SJSA1 (cell line): Measurements from ENCODE around the gene GRK2. TPM values are rescaled to one million over a fixed set of nuclear protein-coding genes. Genes with fewer than 3 reads are reported as not detected.

Experiments
- DNase-seq, 2 experiments: peaks; one replicate each; pipeline ENCODE4 v3.0.0-alpha.2; 2015 to 2020; ENCODE audit warnings: low spot score in 2 of 2, low read depth in 1 of 2
- H3K27ac ChIP-seq: fragments of 250-450 bp; sonication (Bioruptor Pico); 2 replicates; pipeline ENCODE4 v1.5.1; 2020; ENCODE audit warnings: mild to moderate bottlenecking, moderate library complexity
- H3K27me3 ChIP-seq: fragments of 250-450 bp; sonication (Bioruptor Pico); replicated peaks from 2 replicates; pipeline ENCODE4 v1.5.1; 2020; ENCODE audit warnings: mild to moderate bottlenecking, moderate library complexity
- H3K36me3 ChIP-seq: fragments of 250-450 bp; sonication (Bioruptor Pico); 2 replicates; pipeline ENCODE4 v1.5.1; 2020; ENCODE audit warnings: mild to moderate bottlenecking
- H3K4me1 ChIP-seq: fragments of 250-450 bp; sonication (Bioruptor Pico); replicated peaks from 2 replicates; pipeline ENCODE4 v1.6.1; 2021; ENCODE audit warnings: mild to moderate bottlenecking
- H3K4me3 ChIP-seq: fragments of 250-450 bp; sonication (Bioruptor Pico); 2 replicates; pipeline ENCODE4 v1.5.1; 2020; ENCODE audit warnings: mild to moderate bottlenecking
- H3K9me3 ChIP-seq: fragments of 250-450 bp; sonication (Bioruptor Pico); replicated peaks from 2 replicates; pipeline ENCODE4 v1.5.1; 2020; ENCODE audit warnings: mild to moderate bottlenecking
- total RNA-seq: library from RNA; depleted of rRNA; stranded (reverse); fragments of >200 nt; shearing (Covaris generic); gene quantifications from 2 replicates; pipeline ENCODE4 v1.2.3, GENCODE V29; 2014

Gene GRK2
- total RNA-seq, 1 experiment from 2014 or later, result 138 TPM

DNA sequence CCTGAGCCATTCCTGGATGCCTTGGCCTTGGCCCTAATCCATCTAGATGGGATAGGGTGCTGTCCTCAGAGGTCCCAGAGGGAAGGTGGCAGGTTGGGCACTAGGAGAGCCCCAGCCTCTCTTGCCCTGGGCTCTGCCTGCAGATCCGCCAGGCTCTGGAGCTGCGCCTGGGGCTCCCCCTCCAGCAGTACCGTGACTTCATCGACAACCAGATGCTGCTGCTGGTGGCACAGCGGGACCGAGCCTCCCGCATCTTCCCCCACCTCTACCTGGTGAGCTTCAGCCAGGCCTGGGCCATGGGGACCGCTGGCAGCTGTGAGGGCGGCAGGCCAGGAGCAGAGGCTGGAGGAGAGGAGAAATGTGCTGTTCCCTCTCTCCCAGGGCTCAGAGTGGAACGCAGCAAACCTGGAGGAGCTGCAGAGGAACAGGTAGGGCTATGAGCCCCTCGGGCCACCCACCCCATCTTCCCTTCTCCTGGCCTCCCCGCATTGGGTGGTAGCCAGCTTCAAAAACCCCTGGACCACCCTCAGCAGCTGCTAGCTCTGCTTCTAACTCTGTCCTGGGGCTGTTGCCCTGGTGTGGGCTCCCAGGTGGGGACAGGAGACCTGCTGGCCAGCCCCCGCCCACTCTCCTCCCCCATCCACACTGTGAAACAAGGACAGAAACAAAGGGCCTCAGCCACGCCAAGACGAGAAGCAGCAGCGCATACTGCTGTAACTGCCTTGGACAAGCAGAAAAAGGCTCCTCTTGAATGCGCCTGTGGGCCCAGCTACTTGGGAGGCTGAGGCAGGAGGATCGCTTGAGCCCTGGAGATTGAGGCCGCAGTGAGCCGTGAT is 42.0 kb downstream of the GRK2 start:
- no peaks in the 10 kb centered on the region for H3K9me3 ChIP-seq
- DNase-seq, result no peak
- no peaks in the 10 kb centered on the region for H3K27me3 ChIP-seq
- no peak overlapping the region for H3K4me3 ChIP-seq
- H3K4me1 ChIP-seq, result peaks cover 15% of the 10 kb centered on the region
- peaks cover 59% of the 10 kb centered on the region for H3K36me3 ChIP-seq
- no peak overlapping the region for H3K27ac ChIP-seq

DNA sequence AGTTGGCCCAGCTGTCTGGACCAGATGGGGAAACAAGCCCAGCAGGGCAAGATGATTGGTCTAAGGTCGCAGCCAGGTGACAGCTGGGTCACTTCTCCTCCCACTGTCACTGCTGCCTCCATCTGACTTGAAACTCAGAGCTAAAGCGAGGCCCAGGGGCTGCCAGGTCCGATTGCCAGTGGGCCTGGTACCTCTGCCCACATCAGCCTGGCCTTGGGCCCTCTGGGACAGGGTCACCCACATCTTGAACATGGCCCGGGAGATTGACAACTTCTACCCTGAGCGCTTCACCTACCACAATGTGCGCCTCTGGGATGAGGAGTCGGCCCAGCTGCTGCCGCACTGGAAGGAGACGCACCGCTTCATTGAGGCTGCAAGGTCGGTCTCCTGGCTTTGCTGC is 42.9 kb downstream of the GRK2 start:
- no peak for DNase-seq
- Histone ChIP-seq H3K36me3 (peaks cover 52% of the 10 kb centered on the region), H3K9me3 (no peaks in the 10 kb centered on the region), H3K4me3 (no peak overlapping the region), H3K27me3 (no peaks in the 10 kb centered on the region), H3K27ac (no peak overlapping the region), H3K4me1 (peaks cover 7% of the 10 kb centered on the region)

DNA sequence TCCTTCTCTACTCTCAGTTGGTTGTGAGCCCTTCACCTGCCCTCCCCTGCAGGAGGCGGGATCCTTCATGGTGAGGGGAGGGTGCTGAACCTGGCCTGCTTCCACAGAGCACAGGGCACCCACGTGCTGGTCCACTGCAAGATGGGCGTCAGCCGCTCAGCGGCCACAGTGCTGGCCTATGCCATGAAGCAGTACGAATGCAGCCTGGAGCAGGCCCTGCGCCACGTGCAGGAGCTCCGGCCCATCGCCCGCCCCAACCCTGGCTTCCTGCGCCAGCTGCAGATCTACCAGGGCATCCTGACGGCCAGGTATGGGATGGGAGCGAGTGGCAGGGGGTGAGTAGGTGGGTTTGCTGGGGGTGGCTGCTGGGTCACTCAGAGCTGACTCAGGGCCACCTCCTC is 43.4 kb downstream of the GRK2 start:
- H3K27ac ChIP-seq, result no peak overlapping the region
- no peak overlapping the region for H3K4me3 ChIP-seq
- H3K4me1 ChIP-seq, result peaks cover 2% of the 10 kb centered on the region
- no peaks in the 10 kb centered on the region for H3K27me3 ChIP-seq
- H3K9me3 ChIP-seq, result no peaks in the 10 kb centered on the region
- peaks cover 52% of the 10 kb centered on the region for H3K36me3 ChIP-seq
- no peak for DNase-seq

DNA sequence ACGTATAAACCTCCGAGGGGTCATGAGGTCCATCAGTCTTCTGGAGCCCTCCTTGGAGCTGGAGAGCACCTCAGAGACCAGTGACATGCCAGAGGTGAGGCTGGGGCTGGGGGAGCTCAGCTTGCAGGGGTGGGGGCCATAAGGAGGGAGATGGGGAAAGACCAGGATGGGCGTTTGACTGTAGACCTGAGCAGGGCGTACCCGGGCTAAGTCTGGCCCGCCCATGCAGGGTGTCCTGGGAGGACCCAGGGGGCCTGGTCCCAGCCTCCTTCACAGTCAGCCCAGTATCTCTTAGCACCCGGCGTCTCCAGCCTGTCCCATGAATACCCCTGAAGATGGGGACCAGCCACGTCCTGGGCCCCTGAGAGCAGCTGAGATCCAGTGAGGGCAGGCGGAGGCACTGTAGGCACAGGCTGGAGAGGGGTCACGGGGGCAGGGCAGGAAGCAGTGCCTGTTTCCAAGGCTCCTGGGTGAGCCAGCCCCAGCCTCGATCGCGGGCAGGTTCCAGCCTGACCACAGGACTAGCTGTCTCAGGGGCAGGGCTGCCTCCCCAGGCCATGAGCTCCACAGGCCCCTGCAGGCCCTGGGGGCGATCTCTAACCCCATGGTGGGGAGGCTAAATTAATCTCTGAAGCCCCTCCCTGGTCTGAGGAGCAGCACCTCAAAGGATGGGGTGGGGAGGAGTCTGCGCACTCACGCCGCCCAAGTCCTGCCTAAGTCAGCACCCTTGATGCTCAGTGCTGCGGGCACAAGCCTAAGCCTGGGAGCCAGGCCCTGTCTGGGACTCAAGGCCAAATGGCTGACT is 44.2 kb downstream of the GRK2 start:
- H3K36me3 ChIP-seq, result peaks cover 52% of the 10 kb centered on the region
- no peak overlapping the region for H3K27ac ChIP-seq
- H3K27me3 ChIP-seq, result no peaks in the 10 kb centered on the region
- H3K4me3 ChIP-seq, result no peak overlapping the region
- no peaks in the 10 kb centered on the region for H3K9me3 ChIP-seq
- no peaks in the 10 kb centered on the region for H3K4me1 ChIP-seq
- no peak for DNase-seq

- Histone ChIP-seq H3K9me3 (no peaks in the 10 kb centered on the region), H3K4me1 (no peaks in the 10 kb centered on the region), H3K36me3 (peaks cover 52% of the 10 kb centered on the region), H3K4me3 (no peak overlapping the region), H3K27ac (no peak overlapping the region), H3K27me3 (no peaks in the 10 kb centered on the region)
- DNase-seq, result no peak
These were observed 44.8 kb downstream of the GRK2 start for GRCh38 chr11:67311051-67311555.

GRCh38 chr11:67311556-67312082 is 45.3 kb downstream of the GRK2 start:
- peaks cover 51% of the 10 kb centered on the region for H3K36me3 ChIP-seq
- no peak overlapping the region for H3K27ac ChIP-seq
- no peaks in the 10 kb centered on the region; the same call in 1 of the 2 replicates for H3K4me1 ChIP-seq
- no peaks in the 10 kb centered on the region for H3K27me3 ChIP-seq
- no peaks in the 10 kb centered on the region for H3K9me3 ChIP-seq
- DNase-seq, result no peak
- H3K4me3 ChIP-seq, result no peak overlapping the region

GRCh38 chr11:67312187-67313021 is 46.1 kb downstream of the GRK2 start:
- Histone ChIP-seq H3K36me3 (peaks cover 44% of the 10 kb centered on the region), H3K4me1 (no peaks in the 10 kb centered on the region; the same call in 1 of the 2 replicates), H3K9me3 (no peaks in the 10 kb centered on the region), H3K4me3 (no peak overlapping the region), H3K27ac (no peak overlapping the region), H3K27me3 (no peaks in the 10 kb centered on the region)
- DNase-seq, result no peak

DNA sequence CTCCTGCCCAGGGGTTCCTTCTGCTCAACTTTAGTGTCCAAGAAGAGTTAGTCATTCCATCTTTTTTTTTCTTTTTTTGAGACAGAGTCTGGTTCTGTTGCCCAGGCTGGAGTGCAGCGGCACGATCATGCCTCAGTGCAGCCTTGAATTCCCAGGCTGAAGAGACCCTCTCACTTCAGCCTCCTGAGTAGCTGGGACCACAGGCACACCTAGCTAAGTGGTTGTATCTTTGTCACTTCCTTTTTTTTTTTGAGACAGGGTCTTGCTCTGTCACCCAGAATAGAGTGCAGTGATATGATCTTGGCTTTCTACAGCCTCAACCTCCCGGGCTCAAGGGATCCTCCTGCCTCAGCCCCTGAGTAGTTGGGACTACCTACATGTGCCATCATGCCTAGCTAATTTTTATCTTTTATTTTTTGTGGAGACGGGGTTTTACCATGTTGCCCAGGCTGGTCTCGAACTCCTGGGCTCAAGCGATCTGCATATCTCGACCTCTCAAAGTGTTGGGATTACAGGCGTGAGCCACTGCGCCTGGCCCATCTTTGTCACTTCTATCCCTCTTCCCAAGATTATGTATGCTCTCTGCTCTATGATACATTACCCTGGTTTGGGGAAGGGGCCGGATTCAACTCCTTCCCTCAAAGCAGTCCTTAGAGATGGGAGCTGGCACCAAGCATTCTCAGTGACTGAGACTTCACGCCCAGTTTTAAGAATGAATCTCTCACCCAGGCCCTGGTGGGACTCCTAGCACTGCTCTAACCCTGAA is 47.0 kb downstream of the GRK2 start:
- H3K27ac ChIP-seq, result no peak overlapping the region
- H3K4me1 ChIP-seq, result peaks cover 5% of the 10 kb centered on the region
- H3K9me3 ChIP-seq, result no peaks in the 10 kb centered on the region

GRCh38 chr11:67314218-67314617 is 47.9 kb downstream of the GRK2 start:
- no peaks in the 10 kb centered on the region for H3K27me3 ChIP-seq
- DNase-seq, result no peak
- peaks cover 26% of the 10 kb centered on the region for H3K36me3 ChIP-seq
- H3K4me3 ChIP-seq, result no peak overlapping the region
- H3K4me1 ChIP-seq, result peaks cover 7% of the 10 kb centered on the region
- H3K9me3 ChIP-seq, result no peaks in the 10 kb centered on the region
- H3K27ac ChIP-seq, result no peak overlapping the region

More for the DNA sequence above, 47.0 kb downstream of the GRK2 start:
- H3K4me3 ChIP-seq, result no peak overlapping the region
- H3K27me3 ChIP-seq, result no peaks in the 10 kb centered on the region
- DNase-seq, result no peak
- peaks cover 35% of the 10 kb centered on the region for H3K36me3 ChIP-seq

- Histone ChIP-seq H3K27me3 (no peaks in the 10 kb centered on the region), H3K36me3 (peaks cover 15% of the 10 kb centered on the region)
- no peak for DNase-seq
These were observed 49.1 kb downstream of the GRK2 start for GRCh38 chr11:67315325-67315909.

GRCh38 chr11:67316882-67317204 is 50.6 kb downstream of the GRK2 start:
- DNase-seq, result no peak
- Histone ChIP-seq H3K27me3 (no peaks in the 10 kb centered on the region), H3K36me3 (peaks cover 1% of the 10 kb centered on the region; the same call in 1 of the 2 replicates), H3K9me3 (no peaks in the 10 kb centered on the region), H3K4me1 (peaks cover 7% of the 10 kb centered on the region), H3K4me3 (peak overlapping the region; percentile 53), H3K27ac (peak overlapping the region; percentile 33)

More at GRCh38 chr11:67315325-67315909, 49.1 kb downstream of the GRK2 start:
- Histone ChIP-seq H3K9me3 (no peaks in the 10 kb centered on the region), H3K27ac (no peak overlapping the region), H3K4me3 (no peak overlapping the region), H3K4me1 (peaks cover 7% of the 10 kb centered on the region)

- peak overlapping the region; percentile 33 for H3K27ac ChIP-seq
- H3K27me3 ChIP-seq, result no peaks in the 10 kb centered on the region
These were observed 51.1 kb downstream of the GRK2 start for GRCh38 chr11:67317205-67317887.

More at GRCh38 chr11:67317205-67317887, 51.1 kb downstream of the GRK2 start:
- Histone ChIP-seq H3K4me1 (peaks cover 7% of the 10 kb centered on the region), H3K4me3 (peak overlapping the region; percentile 53), H3K9me3 (no peaks in the 10 kb centered on the region), H3K36me3 (no peaks in the 10 kb centered on the region)
- peak; percentile 99 to 100 for DNase-seq
